ENCODE data around the gene GRPEL2. TPM values are rescaled to one million over a fixed set of nuclear protein-coding genes. Genes with fewer than 3 reads are reported as not detected.

The GRPEL2 gene
- total RNA-seq, 1 donor from 2014 or later = 51.1 TPM

- no peak for TF ChIP-seq CTCF (IDR thresholded peaks at IDR 0.05; ENCODE audit: unreplicated experiment)
- H3K27ac Mint-ChIP-seq (ENCODE audit: unreplicated experiment) = no peak overlapping the region
- peak overlapping the region; percentile 21 for H3K4me3 Mint-ChIP-seq (ENCODE audit: unreplicated experiment)
- peaks cover 10% of the 10 kb centered on the region for H3K27me3 Mint-ChIP-seq (ENCODE audit: unreplicated experiment)
- H3K9me3 Mint-ChIP-seq (ENCODE audit: unreplicated experiment) = no peaks in the 10 kb centered on the region
- H3K36me3 Mint-ChIP-seq (ENCODE audit: low read depth, unreplicated experiment) = peaks cover 6% of the 10 kb centered on the region
- no peak for DNase-seq (ENCODE audit: low spot score)
- H3K4me1 Mint-ChIP-seq (ENCODE audit: unreplicated experiment) = no peaks in the 10 kb centered on the region
Measured at GRCh38 chr5:149376711-149377447, 31.6 kb downstream of the GRPEL2 start.

- peaks cover 10% of the 10 kb centered on the region for H3K27me3 Mint-ChIP-seq (ENCODE audit: unreplicated experiment)
- no peak for TF ChIP-seq CTCF (IDR thresholded peaks at IDR 0.05; ENCODE audit: unreplicated experiment)
- H3K27ac Mint-ChIP-seq (ENCODE audit: unreplicated experiment) = no peak overlapping the region
Measured at GRCh38 chr5:149378241-149378820, 33.0 kb downstream of the GRPEL2 start.

GRCh38 chr5:149379177-149379761 is 34.0 kb downstream of the GRPEL2 start, which contains the start of gene IL17B:
TSS of gene IL17B (minus strand) at chr5:149379292. CDS start at chr5:149379225, 67 bp downstream.
- TF ChIP-seq CTCF (IDR thresholded peaks at IDR 0.05; ENCODE audit: unreplicated experiment) = no peak

More at GRCh38 chr5:149378241-149378820, 33.0 kb downstream of the GRPEL2 start:
- Mint-ChIP-seq H3K4me3 (ENCODE audit: unreplicated experiment) (no peak overlapping the region), H3K9me3 (ENCODE audit: unreplicated experiment) (no peaks in the 10 kb centered on the region), H3K36me3 (ENCODE audit: low read depth, unreplicated experiment) (peaks cover 6% of the 10 kb centered on the region), H3K4me1 (ENCODE audit: unreplicated experiment) (peaks cover 4% of the 10 kb centered on the region)
- no peak for DNase-seq (ENCODE audit: low spot score)

GRCh38 chr5:149379818-149380374 is 34.6 kb downstream of the GRPEL2 start:
- Mint-ChIP-seq H3K9me3 (ENCODE audit: unreplicated experiment) (no peaks in the 10 kb centered on the region), H3K4me3 (ENCODE audit: unreplicated experiment) (no peak overlapping the region), H3K36me3 (ENCODE audit: low read depth, unreplicated experiment) (peaks cover 6% of the 10 kb centered on the region), H3K27ac (ENCODE audit: unreplicated experiment) (no peak overlapping the region), H3K27me3 (ENCODE audit: unreplicated experiment) (peaks cover 12% of the 10 kb centered on the region), H3K4me1 (ENCODE audit: unreplicated experiment) (peaks cover 4% of the 10 kb centered on the region)
- DNase-seq (ENCODE audit: low spot score) = no peak
- TF ChIP-seq CTCF (IDR thresholded peaks at IDR 0.05; ENCODE audit: unreplicated experiment) = no peak

More at GRCh38 chr5:149379177-149379761, 34.0 kb downstream of the GRPEL2 start, which contains the start of gene IL17B:
- Mint-ChIP-seq H3K27ac (ENCODE audit: unreplicated experiment) (no peak within 1 kb of the TSS), H3K27me3 (ENCODE audit: unreplicated experiment) (peaks cover 11% of the 10 kb centered on the region), H3K36me3 (ENCODE audit: low read depth, unreplicated experiment) (peaks cover 6% of the 10 kb centered on the region), H3K4me1 (ENCODE audit: unreplicated experiment) (peaks cover 4% of the 10 kb centered on the region), H3K9me3 (ENCODE audit: unreplicated experiment) (no peaks in the 10 kb centered on the region), H3K4me3 (ENCODE audit: unreplicated experiment) (no peak within 1 kb of the TSS)
- no peak for DNase-seq (ENCODE audit: low spot score)

Measured in endothelial cell (in vitro differentiated cells).